ENCODE data around the gene CEP295NL.
"Not testable (repeated sequence)": the region's sequence is repeated elsewhere in the genome, so short reads cannot be mapped to it uniquely, and the experiment has no call there.

The CEP295NL gene, protein sequence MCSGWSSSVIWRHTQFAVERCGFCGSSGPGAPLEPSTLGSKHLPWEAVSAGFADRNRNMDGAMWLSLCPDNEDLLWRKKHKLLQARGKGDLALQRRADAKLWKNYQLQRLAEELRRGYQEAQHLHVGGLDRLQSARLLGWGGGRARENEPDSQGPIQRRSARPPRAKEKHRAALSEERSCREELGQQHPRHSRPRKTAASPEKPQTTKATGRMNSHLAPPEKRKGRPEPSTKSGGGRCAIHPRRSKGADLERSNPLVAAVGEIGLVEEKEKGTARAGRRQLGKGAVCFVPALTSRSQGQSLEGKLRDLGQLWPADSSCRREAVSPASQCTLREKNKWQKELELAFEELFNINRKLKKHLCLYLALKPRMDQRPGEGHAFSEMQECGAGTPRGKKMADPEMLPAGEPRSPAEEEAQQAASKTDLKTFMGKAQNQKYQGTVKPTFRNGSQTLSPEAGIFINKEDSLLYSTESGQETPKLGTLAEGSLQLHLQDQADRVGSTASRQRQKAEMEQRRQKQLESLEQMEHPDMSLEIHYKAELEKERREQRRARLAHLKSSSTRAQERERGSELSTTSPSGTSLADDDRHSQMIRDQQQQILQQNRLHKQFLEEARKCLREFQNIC
- total RNA-seq, result 0.15 to 2.4 (median 0.27) reads per million in 4 donors

DNA sequence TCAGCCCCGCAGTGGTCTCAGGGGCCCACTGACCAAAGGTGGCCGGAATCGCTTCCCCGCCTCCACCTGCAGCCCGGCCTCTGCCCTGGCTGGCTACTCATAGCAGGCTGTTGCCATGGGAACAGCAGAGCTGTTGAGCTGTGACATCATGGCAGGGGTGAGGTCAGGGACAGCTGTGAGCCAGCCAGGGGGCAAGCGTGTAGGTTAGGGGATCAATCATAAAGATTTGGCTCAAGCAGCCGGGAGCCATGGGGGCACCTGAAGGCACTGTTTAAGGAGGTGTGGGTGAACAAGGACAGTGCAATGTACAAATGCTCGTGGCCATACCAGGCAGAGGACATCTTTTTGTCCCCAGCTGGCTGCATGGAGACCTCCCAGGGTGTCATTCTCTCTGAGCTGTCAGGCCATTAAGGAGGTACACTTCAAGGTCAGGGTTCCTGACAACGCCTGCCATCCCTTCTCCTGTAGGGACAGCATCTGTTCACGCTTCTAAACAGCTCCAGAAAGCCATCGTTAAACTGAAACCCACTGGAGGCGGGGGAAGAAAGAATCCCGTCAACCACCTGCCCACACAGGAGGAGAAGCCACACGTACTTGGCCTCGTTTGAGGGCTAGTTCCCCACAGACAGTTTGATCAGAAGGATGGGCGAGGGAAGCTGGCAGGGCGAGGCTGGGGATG lies at the start of gene CEP295NL:
CEP295NL (minus strand) TSS at position 101 of the 679 bp plus-strand sequence. CDS start 1,373 bp downstream, outside the sequence.
- no peak for DNase-seq

DNA sequence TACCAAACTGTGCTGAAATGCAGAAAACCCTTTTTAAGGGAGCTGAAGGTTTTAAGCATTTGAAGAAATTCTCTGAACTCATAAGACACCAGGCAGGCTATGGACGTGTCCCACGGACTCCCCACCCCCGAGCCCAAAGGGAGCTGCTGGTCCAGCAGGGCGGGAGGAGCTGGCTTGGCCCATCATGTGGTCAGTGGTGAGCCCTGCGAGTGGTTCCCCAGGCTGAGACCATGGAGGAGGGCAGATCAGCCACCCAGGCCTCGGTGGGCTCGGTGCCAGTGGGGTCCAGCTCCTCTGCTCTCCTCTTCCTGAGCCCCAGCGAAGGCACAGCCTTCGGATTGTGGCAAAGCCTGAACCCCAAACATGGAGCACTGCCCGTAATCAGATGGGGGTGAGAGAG lies 49.7 kb upstream of the CEP295NL start:
- no peak for DNase-seq

GRCh38 chr17:78951967-78952551 lies 49.1 kb upstream of the CEP295NL start:
- no peak for DNase-seq

GRCh38 chr17:78950870-78951269 lies 47.9 kb upstream of the CEP295NL start:
- no peak for DNase-seq

DNA sequence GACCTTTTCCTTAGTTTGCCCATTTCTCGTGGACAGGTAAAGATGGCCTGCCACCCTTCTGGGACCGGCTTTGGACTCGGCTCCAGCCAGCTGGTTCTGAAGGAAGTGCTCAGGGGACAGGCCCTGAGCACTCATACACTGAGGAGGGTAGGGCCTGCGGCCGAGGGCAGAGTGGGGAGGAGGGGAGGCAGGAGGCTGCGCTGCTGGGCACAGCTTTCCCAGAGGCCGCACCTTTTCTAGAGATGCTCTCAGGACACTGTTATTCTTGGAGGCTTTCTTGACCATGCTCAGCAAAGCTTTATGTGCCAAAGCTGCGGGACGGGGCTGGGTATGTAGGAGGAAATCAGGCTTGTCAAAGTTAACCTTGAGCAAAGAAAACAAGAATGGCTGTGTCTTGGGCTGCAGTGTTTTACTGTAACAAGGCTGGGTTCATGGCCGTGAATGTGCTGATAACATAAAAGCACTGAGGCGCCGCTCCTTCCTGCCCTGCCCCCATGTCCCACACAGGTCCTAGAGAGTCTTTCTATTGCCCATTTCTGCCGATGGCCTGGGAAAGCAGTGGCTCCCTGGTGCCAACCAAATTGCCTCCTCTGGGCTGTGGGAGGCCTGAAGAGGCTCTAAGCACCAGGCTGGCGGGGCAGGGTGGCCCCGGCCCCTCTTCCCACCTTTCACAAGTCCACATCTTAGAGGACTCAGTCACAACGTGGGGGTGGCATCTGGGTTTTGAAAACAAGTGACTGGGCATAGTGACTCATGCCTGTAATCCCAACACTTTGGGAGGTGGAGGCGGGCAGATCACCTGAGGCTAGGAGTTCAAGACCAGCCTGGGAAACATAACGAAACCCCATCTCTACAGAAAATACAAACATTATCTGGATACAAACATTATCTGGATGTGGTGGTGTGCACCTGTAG lies 44.5 kb upstream of the CEP295NL start:
- DNase-seq, result no peak

GRCh38 chr17:78946631-78947030 lies 43.6 kb upstream of the CEP295NL start:
- DNase-seq, result no peak

DNA sequence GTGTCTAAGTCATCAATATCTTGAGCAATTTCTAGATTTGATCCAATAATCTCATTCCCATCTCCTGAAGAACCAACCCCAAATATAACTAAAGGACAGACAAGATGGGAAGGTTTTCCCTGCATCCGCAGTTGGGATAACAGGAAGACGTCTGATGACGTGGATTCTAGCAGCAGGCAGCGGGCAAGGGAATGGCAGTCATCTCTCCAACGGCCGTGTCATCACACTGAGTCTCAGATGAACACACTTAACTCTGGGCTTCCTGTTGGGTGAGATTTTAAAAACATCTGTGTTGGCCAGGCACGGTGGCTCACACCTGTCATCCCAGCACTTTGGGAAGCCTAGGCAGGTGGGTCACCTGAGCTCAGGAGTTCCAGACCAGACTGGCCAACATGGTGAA lies 43.1 kb upstream of the CEP295NL start:
- DNase-seq, result no peak

DNA sequence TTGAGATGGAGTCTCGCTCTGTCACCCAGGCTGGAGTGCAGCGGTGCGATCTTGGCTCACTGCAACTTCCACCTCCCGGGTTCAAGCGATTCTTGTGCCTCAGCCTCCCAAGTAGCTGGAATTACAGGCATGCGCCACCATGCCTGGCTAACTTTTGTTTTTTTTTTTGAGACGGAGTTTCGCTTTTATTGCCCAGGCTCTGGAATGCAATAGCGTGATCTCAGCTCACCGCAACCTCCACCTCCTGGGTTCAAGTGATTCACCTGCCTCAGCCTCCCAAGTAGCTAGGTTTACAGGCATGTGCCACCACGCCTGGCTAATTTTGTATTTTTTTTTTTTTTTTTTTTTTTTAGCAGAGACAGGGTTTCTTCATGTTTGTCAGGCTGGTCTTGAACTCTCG lies 42.5 kb upstream of the CEP295NL start:
- not testable (repeated sequence) for DNase-seq

DNA sequence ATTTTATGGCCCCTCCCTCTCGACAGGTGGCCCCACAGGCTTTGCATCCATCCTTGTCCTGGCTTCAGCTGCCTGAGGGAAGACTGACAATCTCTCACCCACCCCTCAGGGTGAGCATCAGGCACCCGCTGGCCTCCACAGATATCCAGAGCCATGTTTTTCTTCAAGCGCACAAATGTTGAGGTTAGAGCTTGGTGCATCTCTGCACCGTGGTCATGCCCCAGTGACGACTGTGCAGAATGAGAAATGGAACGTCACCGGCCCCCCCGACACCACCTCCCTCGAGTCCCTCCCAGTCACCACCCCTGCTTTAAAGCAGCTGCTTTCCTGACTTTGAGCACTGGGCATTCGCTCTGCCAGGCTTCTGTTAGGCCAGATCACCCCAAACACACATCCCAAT lies 42.0 kb upstream of the CEP295NL start:
- DNase-seq, result no peak

DNA sequence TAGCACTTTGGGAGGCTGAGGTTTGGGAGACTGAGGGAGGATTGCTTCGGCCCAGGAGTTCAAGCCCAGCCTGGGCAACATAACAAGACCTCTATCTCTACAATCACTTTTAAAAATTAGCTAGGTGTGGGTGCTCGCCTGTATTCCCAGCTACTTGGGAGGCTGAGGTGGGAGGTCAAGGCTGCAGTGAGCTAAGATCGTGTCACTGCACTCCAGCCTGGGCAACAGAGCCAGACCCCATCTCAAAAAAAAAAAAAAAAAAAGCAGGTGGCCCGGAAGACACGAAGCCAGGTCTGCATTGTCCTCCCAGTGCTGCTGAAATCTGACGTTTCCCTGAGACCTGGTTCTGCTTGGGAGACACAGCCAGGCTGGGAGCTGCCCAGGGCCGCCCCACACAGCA lies 41.0 kb upstream of the CEP295NL start:
- DNase-seq, result no peak

DNA sequence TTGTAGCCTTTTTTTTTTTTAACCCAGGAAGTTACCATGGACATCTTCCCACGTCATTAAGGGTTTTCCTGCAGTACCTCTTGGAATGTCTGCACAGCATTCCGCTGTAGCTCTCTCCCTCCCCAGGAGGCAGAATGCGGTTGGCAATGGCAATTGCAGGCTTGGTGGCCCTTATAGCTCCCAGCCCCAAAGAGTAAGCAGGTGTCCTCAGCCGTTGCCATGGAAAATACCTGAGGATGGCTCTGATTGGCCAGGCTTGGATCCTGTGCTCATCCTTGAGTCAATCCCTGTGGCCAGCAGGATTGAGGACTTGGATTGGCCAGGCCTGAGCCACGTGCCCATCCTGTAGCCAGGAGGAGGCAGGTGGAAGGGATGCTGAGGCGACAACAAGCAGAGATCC lies 37.7 kb upstream of the CEP295NL start:
- no peak for DNase-seq

DNA sequence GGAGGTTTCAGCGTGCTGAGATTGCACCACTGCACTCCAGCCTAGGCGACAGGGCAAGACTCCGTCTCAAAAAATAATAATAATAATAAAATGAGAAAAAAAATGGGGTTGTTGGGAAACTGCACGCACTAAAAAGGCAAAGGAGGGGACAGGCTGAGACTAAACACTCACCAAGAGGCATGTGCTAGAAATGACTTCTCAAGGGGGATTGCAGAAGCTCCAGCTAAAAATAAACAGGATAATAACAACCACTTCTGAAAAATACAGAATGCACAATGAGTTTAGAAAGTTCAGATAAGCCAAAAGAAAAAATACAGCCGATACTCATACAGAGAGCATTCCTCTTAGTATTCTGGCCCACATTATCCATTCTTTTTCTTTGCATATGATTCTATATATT lies 37.3 kb upstream of the CEP295NL start:
- no peak for DNase-seq

- DNase-seq, result no peak
Measured at GRCh38 chr17:78939615-78940014, 36.6 kb upstream of the CEP295NL start.

GRCh38 chr17:78937561-78937960 lies 34.6 kb upstream of the CEP295NL start:
- DNase-seq, result no peak

DNA sequence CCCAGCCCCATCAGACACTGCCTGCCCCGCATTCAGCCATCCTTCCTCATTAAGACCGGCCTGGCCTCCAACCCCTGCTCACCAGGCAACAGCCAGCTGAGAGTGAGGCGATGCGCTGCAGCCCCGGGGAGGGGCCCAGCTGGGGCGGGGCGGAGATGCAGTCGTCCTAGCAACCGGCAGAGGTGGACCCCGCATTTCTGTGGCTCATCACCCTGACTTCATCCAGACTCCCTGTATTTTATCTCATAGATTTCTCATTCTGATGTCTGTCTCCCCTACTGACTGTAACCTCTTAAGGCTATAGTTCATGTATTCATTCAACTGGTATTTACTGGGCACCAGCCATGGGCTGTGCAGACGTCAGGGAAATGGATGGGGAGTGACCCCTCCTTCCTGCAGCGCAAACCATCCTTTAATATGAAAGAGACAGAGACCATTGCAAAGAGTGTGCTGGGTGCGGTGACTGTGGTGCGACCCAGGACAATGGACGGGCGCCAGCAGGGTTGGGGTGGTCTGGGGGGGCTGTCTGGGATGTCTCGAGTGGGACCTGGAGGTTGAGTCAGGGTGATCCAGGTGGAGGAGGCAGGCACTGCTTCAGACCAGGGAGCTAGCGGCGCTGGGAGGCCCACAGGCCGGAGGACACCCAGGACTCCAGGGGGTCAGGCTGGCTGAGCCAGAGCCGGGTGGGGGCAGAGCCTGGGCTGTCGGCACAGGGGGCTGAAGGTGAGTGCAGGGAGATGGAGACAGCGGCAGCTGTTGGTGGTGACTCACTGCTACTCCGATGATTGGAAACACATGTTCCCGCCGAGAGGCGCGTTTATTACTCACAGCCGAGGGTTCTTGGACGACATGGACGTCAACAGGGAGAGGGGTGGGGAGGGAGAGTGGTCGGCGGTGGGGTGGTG lies 32.7 kb upstream of the CEP295NL start:
- DNase-seq, result no peak

- no peak for DNase-seq
Measured at GRCh38 chr17:78934681-78935418, 31.8 kb upstream of the CEP295NL start.

- no peak for DNase-seq
Measured at GRCh38 chr17:78933959-78934568, 31.1 kb upstream of the CEP295NL start.

GRCh38 chr17:78933025-78933958 lies 30.3 kb upstream of the CEP295NL start:
- DNase-seq, result peak in 2 of 5 donors; percentile 13 to 85
